K562 (cell line): Measurements from ENCODE around the gene MED16. TPM values are rescaled to one million over a fixed set of nuclear protein-coding genes. Genes with fewer than 3 reads are reported as not detected.
A peak's percentile ranks its signal among the peaks of the same experiment; 100 is the strongest.

Source experiments
- ATF1 ChIP-seq, 2 experiments: fragments of 450-650 bp in 1 of 2; IDR thresholded peaks; 2 replicates each; pipeline ENCODE4 v1.6.1; 2016; ENCODE audit warnings: missing compliant biosample characterization in 1 of 2, missing genetic modification characterization in 1 of 2
- CSDE1 ChIP-seq, 2 experiments: fragments of 450-650 bp; IDR thresholded peaks; 2 replicates each; pipeline ENCODE4 v1.6.1; 2016; ENCODE audit warnings: mild to moderate bottlenecking in 1 of 2
- CTBP1 ChIP-seq: fragments of 450-650 bp; IDR thresholded peaks from 2 replicates; pipeline ENCODE4 v1.6.1; 2016; ENCODE audit warnings: borderline replicate concordance
- CTCFL ChIP-seq: IDR thresholded peaks from 2 replicates; pipeline ENCODE4 v1.6.1; 2011; ENCODE audit warnings: borderline replicate concordance, low read depth, mild to moderate bottlenecking, moderate library complexity, low read length; ENCODE audit not compliant: insufficient read depth, poor library complexity, severe bottlenecking
- HDGF ChIP-seq: fragments of 450-650 bp; IDR thresholded peaks from 2 replicates; pipeline ENCODE4 v1.6.1; 2016
- HOXB6 ChIP-seq: fragments of 250-450 bp; sonication (Bioruptor Pico); IDR thresholded peaks from 2 replicates; pipeline ENCODE4 v1.5.1; 2022; ENCODE audit warnings: mild to moderate bottlenecking, borderline replicate concordance
- MTA3 ChIP-seq: fragments of 450-650 bp; formaldehyde crosslinking; IDR thresholded peaks from 2 replicates; pipeline ENCODE4 v1.6.1; 2017; ENCODE audit warnings: mild to moderate bottlenecking, borderline replicate concordance
- NFYB ChIP-seq: IDR thresholded peaks from 2 replicates; pipeline ENCODE4 v1.6.1; 2011; ENCODE audit warnings: mild to moderate bottlenecking, moderate library complexity; ENCODE audit not compliant: insufficient read length; ENCODE audit errors: extremely low read depth
- PBX2 ChIP-seq, 2 experiments: IDR thresholded peaks in 1 of 2; conservative IDR thresholded peaks in 1 of 2; 2 replicates each; pipeline ENCODE4 v1.6.1; 2016; ENCODE audit warnings: low read depth in 2 of 2, mild to moderate bottlenecking in 1 of 2, missing compliant biosample characterization in 1 of 2, missing genetic modification characterization in 1 of 2, moderate library complexity in 1 of 2
- RBM25 ChIP-seq: fragments of 200-400 bp; formaldehyde crosslinking; IDR thresholded peaks from 2 replicates; pipeline ENCODE4 v1.6.1; 2018; ENCODE audit warnings: low read length, low read depth, moderate library complexity; ENCODE audit not compliant: severe bottlenecking
- RERE ChIP-seq: sonication (generic); formaldehyde crosslinking; IDR thresholded peaks from 2 replicates; pipeline ENCODE4 v1.8.0; 2023; ENCODE audit warnings: missing genetic modification reagents, mild to moderate bottlenecking, borderline replicate concordance
- ZNF408 ChIP-seq: fragments of 250-450 bp; sonication (Bioruptor Pico); IDR thresholded peaks from 2 replicates; pipeline ENCODE4 v1.4.0; 2020; ENCODE audit warnings: low read depth, mild to moderate bottlenecking, moderate library complexity
- ZNF511 ChIP-seq: sonication (generic); formaldehyde crosslinking; IDR thresholded peaks from 2 replicates; pipeline ENCODE4 v1.8.0; 2022; ENCODE audit warnings: mild to moderate bottlenecking, missing genetic modification reagents
- ZZZ3 ChIP-seq: fragments of 450-650 bp; IDR thresholded peaks from 2 replicates; pipeline ENCODE4 v1.6.1; 2016; ENCODE audit warnings: antibody characterized with exemption, mild to moderate bottlenecking, moderate library complexity
- polyA plus RNA-seq, 8 experiments: library from polyadenylated mRNA; depleted of rRNA in 4 of 8; stranded (reverse) in 5 of 8; unstranded in 3 of 8; fragments of >200 nt; fragmentation: Nextera tagmentation in 2 of 8; fragmentation: Illumina TruSeq in 1 of 8; extraction: Ambion mirVana in 2 of 8; extraction: Trizol in 1 of 8; gene quantifications; 2 replicates each; pipeline versions ENCODE4 v1.2.1 to v1.2.3, GENCODE V29; 2011 to 2014; ENCODE audit warnings: inconsistent platforms in 1 of 8, missing spikeins in 1 of 8
- total RNA-seq, 7 experiments: library from RNA; depleted of rRNA in 6 of 7; stranded (reverse); fragments of >200 nt in 6 of 7; fragmentation: Illumina TruSeq in 2 of 7; extraction: Trizol in 2 of 7; gene quantifications; 2 replicates each; pipeline versions ENCODE4 v1.2.1 to v1.2.3, GENCODE V29; 2011 to 2021; ENCODE audit warnings: low replicate concordance in 1 of 7

Gene MED16
- total and polyA plus RNA-seq, 9 of the 15 experiments (the other 6 are each of a cell fraction or from before 2014, with no cell fraction given), result 0.89 to 59.9 (median 8.6) TPM

- no peak for TF ChIP-seq RERE
- no peak for TF ChIP-seq CTCFL
- no peak for TF ChIP-seq NFYB
- TF ChIP-seq ZZZ3, result no peak
- peak; percentile 62; the same call in 1 of the 2 replicates for TF ChIP-seq ZNF511 (CRISPR knock-in tag)
- no peak for TF ChIP-seq HDGF
- no peak for TF ChIP-seq RBM25
- TF ChIP-seq CSDE1 (IDR thresholded peaks at IDR 0.05), result no peak
- no peak for TF ChIP-seq PBX2 (CRISPR knock-in tag; IDR thresholded peaks at IDR 0.05; ENCODE audit: low read depth)
- TF ChIP-seq PBX2 (tag; conservative IDR thresholded peaks at IDR 0.05; ENCODE audit: low read depth), result no peak
- TF ChIP-seq MTA3, result no peak
- TF ChIP-seq CTBP1, result 0 out of 2 replicates have a peak, but pooled peaks have one; percentile 8
- no peak for TF ChIP-seq ATF1 (CRISPR knock-in tag; IDR thresholded peaks at IDR 0.05)
- 0 out of 2 replicates have a peak, but pooled peaks have one; percentile 8 for TF ChIP-seq ATF1 (tag; IDR thresholded peaks at IDR 0.05)
- no peak for TF ChIP-seq ZNF408 (CRISPR knock-in tag)
- TF ChIP-seq HOXB6, result no peak
These were observed 49.7 kb downstream of the MED16 start (continued) for GRCh38 chr19:843180-843835.
